ENCODE measurements around the gene DLX4.

- TF ChIP-seq CTCF (IDR thresholded peaks at IDR 0.05; ENCODE audit: borderline replicate concordance, extremely low read depth, low read length, poor library complexity, severe bottlenecking): no peak
- no peak for TF ChIP-seq EZH2 (IDR thresholded peaks at IDR 0.05; ENCODE audit: borderline replicate concordance, low read depth, low read length, severe bottlenecking)
Observed at GRCh38 chr17:49989518-49989880, 20.5 kb downstream of the DLX4 start.
